ENCODE results near the gene JMJD6.

- TF ChIP-seq CTCF (conservative IDR thresholded peaks at IDR 0.05; ENCODE audit: low read length) (no peak), EZH2phosphoT487 (IDR thresholded peaks at IDR 0.05; ENCODE audit: borderline replicate concordance) (no peak)
Observed at GRCh38 chr17:76691379-76692191, 34.8 kb downstream of the JMJD6 start.

Data from Loucy (cell line).